GM18520 (cell line): ENCODE results near the gene SLC22A5.
"Not testable (repeated sequence)": the region's sequence is repeated elsewhere in the genome, so short reads cannot be mapped to it uniquely, and the experiment has no call there.

Experiments used
- ATAC-seq: cut with Tn5 transposase; IDR thresholded peaks from one replicate; pipeline ENCODE4 v1.9.1; 2021; ENCODE audit not compliant: unreplicated experiment

SLC22A5 gene

GRCh38 chr5:132411304-132412013 lies 41.9 kb downstream of the SLC22A5 start:
- ATAC-seq = no peak

DNA sequence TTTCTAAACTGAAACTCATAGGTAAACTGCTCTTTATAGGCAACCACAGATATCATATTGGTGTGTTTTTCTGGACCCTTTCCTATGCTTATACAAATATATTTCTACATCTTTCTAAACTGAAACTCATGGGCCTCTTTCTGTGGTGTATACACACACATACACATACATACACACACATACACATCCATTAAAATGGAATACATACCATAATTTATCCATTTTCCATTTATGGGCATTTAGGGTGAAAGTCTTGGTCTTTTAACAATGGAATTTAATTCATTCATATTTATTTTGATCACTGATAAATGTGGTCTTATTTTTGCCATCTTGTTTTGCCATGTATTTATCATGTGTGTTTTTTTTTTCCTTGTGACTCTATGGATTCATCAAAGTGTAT lies 44.1 kb downstream of the SLC22A5 start:
- ATAC-seq = no peak

DNA sequence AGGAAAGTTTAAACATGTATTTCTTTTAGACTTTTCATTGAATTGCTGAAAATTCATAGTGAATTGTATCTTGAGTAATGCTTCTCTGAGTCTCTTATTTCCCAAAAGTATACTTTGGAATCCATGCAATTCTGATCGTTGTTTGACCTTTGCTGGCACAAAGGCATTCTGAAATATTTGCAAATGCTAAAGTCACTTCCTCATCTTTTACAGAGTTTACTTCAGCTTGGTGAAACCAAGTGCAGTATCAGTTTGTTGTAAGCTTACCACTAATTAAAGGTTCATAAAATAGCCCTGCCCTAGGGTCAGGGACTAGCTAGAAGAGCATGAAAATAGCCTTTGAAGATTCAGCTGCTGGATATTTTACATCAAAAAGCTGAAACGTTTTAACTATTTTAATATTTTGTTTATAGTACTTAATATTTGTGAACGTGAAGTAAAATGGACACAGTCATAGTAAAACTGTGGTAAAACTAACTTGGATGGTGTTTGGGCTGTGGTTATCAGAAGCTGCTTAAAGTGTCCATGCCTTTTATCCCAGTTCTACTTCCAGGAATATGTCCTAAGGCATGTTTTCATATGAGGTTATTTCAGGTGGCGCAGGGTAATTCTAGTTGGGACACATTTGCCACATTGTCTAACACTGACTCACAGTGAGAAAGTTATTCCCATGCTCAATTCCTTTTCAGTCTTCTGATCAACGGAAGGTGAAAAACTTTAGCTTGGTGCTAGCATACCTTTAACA lies 45.3 kb downstream of the SLC22A5 start:
- no peak for ATAC-seq

- not testable (repeated sequence) for ATAC-seq
Measured at GRCh38 chr5:132415516-132415915, 46.0 kb downstream of the SLC22A5 start.

DNA sequence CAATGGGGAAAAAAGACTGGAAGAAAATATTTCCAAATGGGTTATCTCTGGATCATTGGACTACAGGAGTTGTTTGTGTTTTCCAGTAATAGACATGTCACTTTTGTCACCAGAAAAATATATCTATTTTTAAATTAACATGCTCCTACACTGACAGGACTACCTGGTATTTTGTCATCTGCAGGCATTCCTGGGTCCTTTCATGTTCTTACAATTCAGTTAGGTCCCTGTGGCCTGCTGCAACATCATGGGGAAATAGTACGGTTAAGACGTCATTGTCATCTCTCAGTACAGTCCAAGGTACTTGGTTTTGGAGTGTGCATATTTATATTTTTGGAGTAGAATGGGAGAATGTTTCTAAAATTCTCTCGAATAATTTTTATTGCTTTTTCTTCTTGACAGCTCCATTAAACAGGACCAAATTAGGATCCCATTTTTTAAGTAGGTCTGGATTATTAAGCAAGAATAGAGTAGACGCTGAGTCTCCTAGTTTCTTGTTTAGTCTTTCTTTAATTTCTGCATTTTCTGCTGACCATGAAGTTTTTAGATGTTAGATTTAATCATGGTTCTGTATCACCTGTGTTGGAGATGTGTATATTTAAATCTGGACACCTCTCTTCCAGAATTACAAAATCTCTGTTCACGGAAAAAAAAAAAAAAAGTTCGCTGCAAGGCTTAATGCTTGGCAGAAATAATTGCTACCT lies 46.9 kb downstream of the SLC22A5 start:
- no peak for ATAC-seq

DNA sequence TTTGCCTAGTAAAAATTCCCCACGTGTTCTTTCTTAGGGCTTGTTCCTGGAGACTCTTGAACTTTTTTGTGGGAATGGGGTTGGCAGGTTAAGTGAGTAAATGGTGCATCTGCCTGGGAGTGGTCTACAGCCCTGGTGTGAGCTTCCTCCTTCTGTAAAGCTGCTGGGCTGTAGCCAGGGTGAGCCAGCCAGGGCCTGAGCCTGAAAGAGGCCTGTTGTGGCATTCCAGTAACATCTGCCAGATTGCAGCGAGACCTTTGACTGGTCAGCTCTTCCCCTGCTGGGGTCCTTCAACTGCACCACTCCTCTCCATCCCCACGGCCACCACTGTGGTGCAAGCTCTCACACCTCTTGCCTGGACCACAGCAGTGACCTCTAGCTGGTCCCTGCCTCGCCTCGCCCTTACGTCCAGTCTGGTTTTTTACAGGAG lies 47.5 kb downstream of the SLC22A5 start:
- ATAC-seq = no peak

GRCh38 chr5:132417461-132417860 lies 48.0 kb downstream of the SLC22A5 start:
- no peak for ATAC-seq

DNA sequence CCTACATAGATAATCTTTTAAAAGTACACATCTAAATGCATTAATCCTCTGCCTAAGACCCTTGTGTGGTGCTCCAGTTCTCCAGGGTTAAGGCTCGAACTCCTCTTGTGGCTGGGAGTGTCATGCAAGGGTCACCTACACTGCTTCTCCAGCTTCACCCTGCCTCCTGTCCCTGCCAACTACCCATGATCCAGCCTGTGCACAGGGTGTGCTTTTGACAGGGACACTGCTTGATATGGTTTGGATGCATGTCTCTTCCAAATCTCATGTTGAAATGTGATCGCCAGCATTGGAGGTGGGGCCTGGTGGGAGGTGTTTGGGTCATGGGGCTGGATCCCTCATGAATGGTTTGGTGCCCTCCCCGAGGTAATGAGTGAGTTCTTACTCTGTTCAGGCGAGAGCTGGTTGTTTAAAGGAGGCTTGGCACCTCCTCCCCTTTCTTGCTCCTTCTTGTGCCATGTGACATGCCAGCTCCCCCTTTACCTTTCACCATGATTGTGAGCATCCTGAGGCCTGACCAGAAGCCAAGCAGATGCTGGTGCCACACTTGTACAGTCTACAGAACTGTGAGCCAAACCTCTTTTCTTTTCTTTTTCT lies 48.5 kb downstream of the SLC22A5 start:
- no peak for ATAC-seq

- ATAC-seq = no peak
Measured at GRCh38 chr5:132418881-132419280, 49.4 kb downstream of the SLC22A5 start.

DNA sequence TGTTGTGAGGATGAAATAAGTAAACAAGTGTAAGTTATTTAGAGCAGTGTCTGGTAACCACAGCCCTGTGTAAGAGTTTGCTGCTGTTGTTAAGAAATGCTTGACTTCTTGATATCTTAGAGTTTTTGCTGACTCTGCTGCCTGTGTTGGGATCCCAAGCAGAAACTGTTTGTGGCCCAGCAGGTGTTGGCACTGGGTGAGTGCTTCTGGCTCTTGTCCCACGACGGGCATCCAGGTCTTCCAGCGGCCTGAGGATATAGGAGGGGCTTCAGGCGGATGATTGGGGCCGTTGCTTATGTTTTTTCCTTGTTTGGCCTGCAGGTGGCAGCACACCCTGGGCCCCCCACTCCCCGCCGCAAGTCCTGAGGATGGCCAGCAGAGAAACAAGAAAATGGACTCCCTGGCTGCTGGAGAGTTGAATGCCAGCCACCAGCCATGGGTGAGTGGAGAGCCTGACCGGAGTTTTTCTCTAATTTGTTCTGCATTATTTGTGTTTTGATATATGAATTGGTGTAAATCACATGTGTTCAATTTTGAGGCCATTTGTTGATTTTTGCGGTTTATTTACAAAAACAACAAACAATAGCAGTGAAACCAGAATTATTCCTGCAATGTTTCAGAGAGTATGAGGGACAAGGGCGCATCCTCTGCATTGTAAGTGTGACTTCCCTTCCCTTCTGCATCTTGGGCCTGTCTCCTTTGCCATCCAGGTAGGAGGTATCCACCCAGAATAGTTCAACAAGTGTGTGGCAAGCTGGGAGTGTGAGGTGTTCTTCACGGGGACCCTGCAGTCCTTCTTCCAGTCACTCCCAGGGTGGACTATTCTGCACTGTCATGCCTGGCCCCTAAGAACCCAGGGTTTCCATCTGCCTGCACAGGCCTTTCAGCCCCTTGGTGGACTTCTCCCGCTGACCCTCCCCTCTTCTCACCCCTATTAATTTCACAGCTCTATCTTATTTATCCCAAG lies 50.3 kb downstream of the SLC22A5 start:
- ATAC-seq = no peak

GRCh38 chr5:132420706-132421272 lies 51.3 kb downstream of the SLC22A5 start:
- peak; percentile 39 for ATAC-seq

- ATAC-seq = no peak
Measured at GRCh38 chr5:132421462-132421861, 52.0 kb downstream of the SLC22A5 start.

DNA sequence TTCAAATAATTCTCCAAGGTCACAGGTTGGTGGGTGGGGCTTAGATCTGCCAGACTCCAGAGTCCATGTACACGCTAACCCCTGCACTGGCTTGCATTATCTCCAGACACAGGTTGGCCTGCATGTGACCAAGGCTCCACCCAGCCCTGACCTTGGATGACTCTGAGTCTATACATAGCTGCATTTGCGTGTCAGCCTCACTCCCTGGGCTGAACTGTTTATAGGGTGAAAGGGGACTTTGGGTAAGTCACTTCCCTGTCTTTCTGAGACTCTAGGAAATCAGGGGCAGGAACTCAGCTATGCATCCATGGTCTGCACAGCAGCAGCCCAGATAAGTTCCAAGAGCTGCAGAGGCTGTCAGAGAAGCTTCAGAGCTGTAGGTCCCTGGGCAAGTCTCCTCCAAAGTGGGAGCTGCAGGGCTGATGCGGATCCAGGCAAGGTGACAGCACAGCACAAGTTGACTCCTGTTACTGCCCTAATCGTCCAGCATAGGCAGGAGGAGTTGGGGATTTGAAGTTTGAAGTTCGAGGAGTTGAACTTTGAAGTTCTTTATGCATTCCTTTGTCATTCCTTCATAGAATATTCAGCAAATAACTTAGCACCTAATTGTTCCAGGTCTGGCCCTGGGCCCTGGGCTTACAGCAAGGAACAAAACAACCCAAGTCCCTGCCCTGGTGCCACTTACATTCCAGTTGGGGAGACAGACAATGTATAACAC lies 53.4 kb downstream of the SLC22A5 start:
- ATAC-seq = peak; percentile 15

- ATAC-seq = no peak
Measured at GRCh38 chr5:132423438-132423898, 54.0 kb downstream of the SLC22A5 start.

DNA sequence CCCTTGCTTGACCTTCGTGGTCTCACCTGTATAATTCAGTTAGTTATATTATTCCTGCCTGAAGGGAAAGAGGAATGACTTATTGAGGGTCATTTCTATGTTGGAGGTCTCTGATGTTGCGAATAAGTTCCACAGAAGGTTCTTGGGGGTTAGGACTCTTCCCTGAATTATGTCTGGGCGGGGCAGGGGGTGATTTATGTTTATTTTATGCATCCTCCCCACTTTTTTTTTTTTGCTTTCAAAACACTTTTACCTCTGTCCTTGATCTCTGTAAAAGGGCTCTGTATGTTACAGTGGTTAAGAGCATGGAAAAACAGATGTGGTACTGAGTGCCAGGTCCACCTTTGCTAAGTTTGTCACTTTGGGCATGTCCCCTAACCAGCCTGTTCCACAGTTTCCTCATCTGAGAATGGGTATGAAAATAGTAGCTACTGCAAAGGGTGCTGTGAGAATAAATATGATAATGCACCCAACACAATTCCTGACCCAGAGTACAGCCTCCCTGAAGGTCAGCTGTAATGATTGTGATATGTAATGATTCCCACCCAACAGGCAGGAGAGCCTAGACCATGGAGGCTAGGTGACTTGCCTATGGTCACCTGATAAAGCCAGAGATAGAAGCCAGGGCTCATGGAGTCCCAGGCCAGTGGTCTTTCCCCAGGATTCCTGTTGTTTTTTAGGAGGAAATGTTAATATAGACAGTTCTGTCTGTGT lies 54.8 kb downstream of the SLC22A5 start:
- no peak for ATAC-seq

GRCh38 chr5:132425009-132425937 lies 55.8 kb downstream of the SLC22A5 start:
- ATAC-seq = peak; percentile 37

DNA sequence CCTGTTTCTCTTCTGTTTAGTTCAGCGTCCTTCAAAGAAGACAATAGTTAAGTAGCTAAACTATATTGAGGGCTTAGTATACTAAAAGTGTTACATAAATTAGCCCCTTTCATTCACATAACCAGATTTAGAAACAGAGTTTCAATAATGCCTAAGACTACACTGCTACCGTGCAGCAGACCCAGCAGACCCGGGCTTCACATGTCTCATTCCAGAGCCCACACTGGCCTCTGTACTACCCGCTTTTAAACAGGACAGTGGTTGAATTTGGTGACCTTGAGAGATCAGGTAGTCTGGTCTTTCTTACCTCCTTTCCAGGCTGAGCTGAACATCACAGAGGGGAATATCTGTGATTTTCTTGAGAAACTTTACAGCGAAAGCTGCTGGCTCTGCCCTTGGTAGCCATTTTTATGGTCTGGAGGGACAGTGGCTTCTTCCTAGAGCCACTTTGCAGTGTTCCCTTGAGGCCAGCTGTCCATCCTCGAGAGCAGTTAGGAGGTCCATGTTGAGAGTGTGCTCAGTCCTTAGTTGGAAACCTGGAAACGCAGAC lies 56.5 kb downstream of the SLC22A5 start:
- ATAC-seq = no peak
